ENCODE measurements around the gene TBKBP1.

DNA sequence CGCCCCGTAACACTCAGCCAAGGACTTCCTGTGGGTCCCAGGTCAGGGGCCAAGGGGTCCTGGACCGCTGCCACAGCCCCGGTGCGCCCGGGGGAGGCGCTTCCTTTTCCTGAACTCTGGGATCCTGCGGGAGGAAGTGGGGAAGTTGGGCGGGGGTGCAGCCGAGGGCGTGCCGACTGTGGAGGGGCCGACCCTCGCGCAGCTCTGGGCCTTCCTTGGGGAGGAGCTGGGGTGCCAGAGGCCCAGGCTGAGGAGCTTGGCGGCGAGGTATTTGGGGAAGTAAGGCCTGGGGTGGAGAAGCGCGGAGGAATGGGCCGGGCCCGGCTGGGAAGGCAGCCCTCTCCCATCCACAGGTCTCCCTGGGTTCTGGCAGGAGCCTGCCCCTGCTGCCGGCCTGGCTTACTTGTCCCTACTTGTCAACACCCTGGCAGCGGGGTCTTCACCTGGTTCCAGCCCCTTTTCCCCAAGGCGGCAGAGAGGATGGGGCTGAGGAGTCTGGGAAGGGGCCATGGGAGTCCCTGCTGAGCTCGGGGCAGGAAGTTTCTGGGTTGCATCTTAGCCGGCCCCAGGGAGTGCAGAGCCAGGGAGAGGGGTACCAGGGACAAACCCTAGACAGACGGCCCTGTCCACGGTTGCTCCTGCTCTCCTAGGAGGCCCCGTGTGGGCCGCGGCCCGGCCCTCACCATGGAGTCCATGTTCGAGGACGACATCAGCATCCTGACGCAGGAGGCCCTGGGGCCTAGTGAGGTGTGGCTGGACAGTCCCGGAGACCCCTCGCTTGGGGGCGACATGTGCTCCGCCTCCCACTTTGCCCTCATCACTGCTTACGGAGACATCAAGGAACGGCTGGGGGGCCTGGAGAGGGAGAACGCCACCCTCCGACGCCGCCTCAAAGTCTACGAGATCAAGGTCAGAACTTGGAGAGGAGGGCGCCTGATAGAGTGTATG is 1.7 kb downstream of the TBKBP1 start:
- TF ChIP-seq CTCF (tag by site-specific recombination; IDR thresholded peaks at IDR 0.05) (no peak), ZNF518A (tag by site-specific recombination; conservative IDR thresholded peaks at IDR 0.05; ENCODE audit: low read depth) (no peak), REPIN1 (tag by site-specific recombination; IDR thresholded peaks at IDR 0.05; ENCODE audit: low read depth) (no peak), OSR2 (tag by site-specific recombination; IDR thresholded peaks at IDR 0.05) (no peak), ZNF549 (tag by site-specific recombination; IDR thresholded peaks at IDR 0.05) (no peak), YY1 (tag by site-specific recombination; IDR thresholded peaks at IDR 0.05) (no peak), ZBTB1 (tag by site-specific recombination; IDR thresholded peaks at IDR 0.05) (no peak), TCF7L2 (IDR thresholded peaks at IDR 0.05; ENCODE audit: borderline replicate concordance, low read depth, low read length) (no peak), ZNF146 (tag by site-specific recombination; IDR thresholded peaks at IDR 0.05) (no peak), ZFP37 (tag by site-specific recombination; IDR thresholded peaks at IDR 0.05) (no peak)
- TF ChIP-seq, protein P1, sequence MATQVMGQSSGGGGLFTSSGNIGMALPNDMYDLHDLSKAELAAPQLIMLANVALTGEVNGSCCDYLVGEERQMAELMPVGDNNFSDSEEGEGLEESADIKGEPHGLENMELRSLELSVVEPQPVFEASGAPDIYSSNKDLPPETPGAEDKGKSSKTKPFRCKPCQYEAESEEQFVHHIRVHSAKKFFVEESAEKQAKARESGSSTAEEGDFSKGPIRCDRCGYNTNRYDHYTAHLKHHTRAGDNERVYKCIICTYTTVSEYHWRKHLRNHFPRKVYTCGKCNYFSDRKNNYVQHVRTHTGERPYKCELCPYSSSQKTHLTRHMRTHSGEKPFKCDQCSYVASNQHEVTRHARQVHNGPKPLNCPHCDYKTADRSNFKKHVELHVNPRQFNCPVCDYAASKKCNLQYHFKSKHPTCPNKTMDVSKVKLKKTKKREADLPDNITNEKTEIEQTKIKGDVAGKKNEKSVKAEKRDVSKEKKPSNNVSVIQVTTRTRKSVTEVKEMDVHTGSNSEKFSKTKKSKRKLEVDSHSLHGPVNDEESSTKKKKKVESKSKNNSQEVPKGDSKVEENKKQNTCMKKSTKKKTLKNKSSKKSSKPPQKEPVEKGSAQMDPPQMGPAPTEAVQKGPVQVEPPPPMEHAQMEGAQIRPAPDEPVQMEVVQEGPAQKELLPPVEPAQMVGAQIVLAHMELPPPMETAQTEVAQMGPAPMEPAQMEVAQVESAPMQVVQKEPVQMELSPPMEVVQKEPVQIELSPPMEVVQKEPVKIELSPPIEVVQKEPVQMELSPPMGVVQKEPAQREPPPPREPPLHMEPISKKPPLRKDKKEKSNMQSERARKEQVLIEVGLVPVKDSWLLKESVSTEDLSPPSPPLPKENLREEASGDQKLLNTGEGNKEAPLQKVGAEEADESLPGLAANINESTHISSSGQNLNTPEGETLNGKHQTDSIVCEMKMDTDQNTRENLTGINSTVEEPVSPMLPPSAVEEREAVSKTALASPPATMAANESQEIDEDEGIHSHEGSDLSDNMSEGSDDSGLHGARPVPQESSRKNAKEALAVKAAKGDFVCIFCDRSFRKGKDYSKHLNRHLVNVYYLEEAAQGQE (tag by site-specific recombination; IDR thresholded peaks at IDR 0.05), result no peak
- TF ChIP-seq, protein P2, sequence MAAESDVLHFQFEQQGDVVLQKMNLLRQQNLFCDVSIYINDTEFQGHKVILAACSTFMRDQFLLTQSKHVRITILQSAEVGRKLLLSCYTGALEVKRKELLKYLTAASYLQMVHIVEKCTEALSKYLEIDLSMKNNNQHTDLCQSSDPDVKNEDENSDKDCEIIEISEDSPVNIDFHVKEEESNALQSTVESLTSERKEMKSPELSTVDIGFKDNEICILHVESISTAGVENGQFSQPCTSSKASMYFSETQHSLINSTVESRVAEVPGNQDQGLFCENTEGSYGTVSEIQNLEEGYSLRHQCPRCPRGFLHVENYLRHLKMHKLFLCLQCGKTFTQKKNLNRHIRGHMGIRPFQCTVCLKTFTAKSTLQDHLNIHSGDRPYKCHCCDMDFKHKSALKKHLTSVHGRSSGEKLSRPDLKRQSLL (tag by site-specific recombination; IDR thresholded peaks at IDR 0.05), result no peak
